Heart right ventricle (tissue), 16 donors: ENCODE data around the gene MVK. TPM values are rescaled to one million over a fixed set of nuclear protein-coding genes. Genes with fewer than 3 reads are reported as not detected.

ENCODE experiments used
- ATAC-seq, 8 donors: fragments of 200-7000 bp; cut with Tn5 transposase; one replicate each; pipeline ENCODE4 v1.9.1; 2020; ENCODE audit warnings: mild to moderate bottlenecking in 8 of 8, moderate library complexity in 8 of 8, moderate number of reproducible peaks in 1 of 8
- DNase-seq, 2 donors: peaks; one replicate each; pipeline ENCODE4 v3.0.0-alpha.2; 2020
- H3K27ac ChIP-seq, 10 donors: fragments of 200-600 bp; sonication (generic) in 2 of 10; one replicate each; pipeline versions ENCODE4 v1.5.0 to v1.8.0; 2020 to 2022; ENCODE audit warnings: mild to moderate bottlenecking in 3 of 10
- H3K27me3 ChIP-seq, 7 donors: fragments of 200-600 bp; one replicate each; pipeline ENCODE4 v1.8.0; 2021 to 2022; ENCODE audit warnings: mild to moderate bottlenecking in 2 of 7
- H3K36me3 ChIP-seq, 9 donors: fragments of 200-600 bp; sonication (generic) in 1 of 9; one replicate each; pipeline versions ENCODE4 v1.5.0 to v1.8.0; 2020 to 2022; ENCODE audit warnings: mild to moderate bottlenecking in 2 of 9
- H3K4me1 ChIP-seq, 9 donors: fragments of 200-600 bp; sonication (generic) in 1 of 9; one replicate each; pipeline versions ENCODE4 v1.5.0 to v1.8.0; 2020 to 2022; ENCODE audit warnings: mild to moderate bottlenecking in 4 of 9
- H3K4me3 ChIP-seq, 10 donors: fragments of 200-600 bp; sonication (generic) in 2 of 10; one replicate each; pipeline versions ENCODE4 v1.5.0 to v1.8.0; 2020 to 2022; ENCODE audit warnings: mild to moderate bottlenecking in 7 of 10, moderate library complexity in 2 of 10
- H3K9me3 ChIP-seq, 11 donors: fragments of 200-600 bp in 10 of 11; sonication (generic) in 2 of 11; one replicate each; pipeline versions ENCODE4 v1.5.0 to v1.8.0; 2013 to 2022; ENCODE audit warnings: mild to moderate bottlenecking in 2 of 11, control low read depth in 1 of 11, moderate library complexity in 1 of 11
- WGBS, 2 donors: extraction: QIAGEN DNeasy Blood & Tissue Kit; methylation state at CpG; one replicate each; pipeline ENCODE4 v1.1.7; 2013; ENCODE audit warnings: inconsistent platforms in 1 of 2; 5-methylcytosine and 5-hydroxymethylcytosine counted together
- intact Hi-C, 10 donors: fragments of 100-400 bp; cut with DNase I; formaldehyde crosslinking; loops; one replicate each; pipeline versions ENCODE4 v1.11.1 to v1.14.2; 2022
- polyA plus RNA-seq, 2 donors: library from polyadenylated mRNA; stranded (reverse); fragments of 200-250 nt; gene quantifications; one replicate each; pipeline ENCODE4 v1.2.3, GENCODE V29; 2013
- total RNA-seq, 10 donors: library from RNA; stranded (reverse); fragmentation: NEBNext Ultra II Directional in 3 of 10; extraction: Animal tissue kit (Norgen Biotek cat#: 25700) in 3 of 10; gene quantifications; one replicate each; pipeline versions ENCODE4 v1.2.1 to v1.2.4, GENCODE V29; 2021 to 2023
- TF ChIP-seq, protein P1 (sequence below), 9 donors: fragments of 200-600 bp; sonication (generic) in 2 of 9; IDR thresholded peaks; one replicate each; pipeline versions ENCODE4 v1.5.0 to v1.8.0; 2021 to 2022; ENCODE audit warnings: antibody characterized with exemption in 9 of 9, mild to moderate bottlenecking in 5 of 9, moderate library complexity in 1 of 9
- donor health status: Arrhythmogenic right ventricular cardiomyopathy.
- donor health status: ischemic (EF 13 %, LVEDD 7.1; RV severe dilation, severe dysfunction).
- donor health status: healthy with polysubstance abuse.
- donor health status: DM: no; HTN: yes; CAD: no.
- donor health status: DM: no; HTN: no; CAD: no.
- donor health status: ischemic (EF 25% LVEDD 6.9; RV normal size, moderate dysfunction).
- donor health status: ischemic (EF 25% LVEDD 5.7; RV mildly dilated, moderate dysfunction).
- donor health status: healthy.
- donor health status: DM: yes; HTN: yes; CAD: no.
- donor health status: Ischemic cardiomyopathy.
- donor health status: ischemic (EF 35%, LVEDD 5.7; RV mildly dilated, moderate dysfunction).
- donor health status: nonischemic (EF 11% LVEDD 7.7; RV severe dilation, severe dysfunction).
- donor health status: DM: yes; HTN: yes; CAD: no.
- donor health status: PGD.
- donor health status: ischemic (EF 29% LVEDD 5.4; RV normal size, mild dysfunction).
- donor health status: nonischemic (EF 23%, LVEDD 6.1; RV moderate dilation, normal function).

The MVK gene
- total and polyA plus RNA-seq, 12 donors: 7.9 to 18.1 (median 9.3) TPM

DNA sequence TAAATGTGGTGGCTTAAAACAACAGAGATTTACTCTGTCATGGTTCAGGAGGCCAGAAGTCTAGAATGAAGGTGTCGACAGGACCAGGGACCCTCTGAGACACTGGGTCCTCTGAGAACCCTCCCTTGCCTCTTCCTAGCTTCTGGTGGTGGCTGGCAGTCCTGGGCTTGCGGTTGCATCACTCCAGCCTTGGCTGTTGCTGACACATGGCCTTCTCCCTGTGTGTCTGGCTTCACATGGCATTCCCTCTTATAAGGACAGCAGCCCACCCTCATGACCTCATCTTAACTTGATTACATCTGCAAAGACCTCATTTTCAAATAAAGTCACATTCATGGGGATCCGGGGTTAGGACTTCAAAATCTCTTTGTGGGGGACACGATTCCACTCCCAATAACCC is 36.9 kb downstream of the MVK start:
- Histone ChIP-seq H3K27me3 (peaks cover 0 to 49% (median 22%) of the 10 kb centered on the region in 7 donors), H3K9me3 (no peaks in the 10 kb centered on the region), H3K4me1 (peaks cover 0 to 18% (median 10%) of the 10 kb centered on the region in 9 donors), H3K36me3 (no peaks in the 10 kb centered on the region), H3K27ac (no peak overlapping the region), H3K4me3 (no peak overlapping the region)
- 88 to 92% methylated on average over 4 of the region's 4 CpGs for WGBS, 2 donors
- no peak for ATAC-seq
- DNase-seq: no peak
- intact Hi-C loops: loop anchor here in 1 of 10 donors (10.0 kb wide), 1 partner anchor 84 kb away; no protein-coding TSS in a partner anchor
- TF ChIP-seq, protein P1, sequence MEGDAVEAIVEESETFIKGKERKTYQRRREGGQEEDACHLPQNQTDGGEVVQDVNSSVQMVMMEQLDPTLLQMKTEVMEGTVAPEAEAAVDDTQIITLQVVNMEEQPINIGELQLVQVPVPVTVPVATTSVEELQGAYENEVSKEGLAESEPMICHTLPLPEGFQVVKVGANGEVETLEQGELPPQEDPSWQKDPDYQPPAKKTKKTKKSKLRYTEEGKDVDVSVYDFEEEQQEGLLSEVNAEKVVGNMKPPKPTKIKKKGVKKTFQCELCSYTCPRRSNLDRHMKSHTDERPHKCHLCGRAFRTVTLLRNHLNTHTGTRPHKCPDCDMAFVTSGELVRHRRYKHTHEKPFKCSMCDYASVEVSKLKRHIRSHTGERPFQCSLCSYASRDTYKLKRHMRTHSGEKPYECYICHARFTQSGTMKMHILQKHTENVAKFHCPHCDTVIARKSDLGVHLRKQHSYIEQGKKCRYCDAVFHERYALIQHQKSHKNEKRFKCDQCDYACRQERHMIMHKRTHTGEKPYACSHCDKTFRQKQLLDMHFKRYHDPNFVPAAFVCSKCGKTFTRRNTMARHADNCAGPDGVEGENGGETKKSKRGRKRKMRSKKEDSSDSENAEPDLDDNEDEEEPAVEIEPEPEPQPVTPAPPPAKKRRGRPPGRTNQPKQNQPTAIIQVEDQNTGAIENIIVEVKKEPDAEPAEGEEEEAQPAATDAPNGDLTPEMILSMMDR (IDR thresholded peaks at IDR 0.05): no peak

DNA sequence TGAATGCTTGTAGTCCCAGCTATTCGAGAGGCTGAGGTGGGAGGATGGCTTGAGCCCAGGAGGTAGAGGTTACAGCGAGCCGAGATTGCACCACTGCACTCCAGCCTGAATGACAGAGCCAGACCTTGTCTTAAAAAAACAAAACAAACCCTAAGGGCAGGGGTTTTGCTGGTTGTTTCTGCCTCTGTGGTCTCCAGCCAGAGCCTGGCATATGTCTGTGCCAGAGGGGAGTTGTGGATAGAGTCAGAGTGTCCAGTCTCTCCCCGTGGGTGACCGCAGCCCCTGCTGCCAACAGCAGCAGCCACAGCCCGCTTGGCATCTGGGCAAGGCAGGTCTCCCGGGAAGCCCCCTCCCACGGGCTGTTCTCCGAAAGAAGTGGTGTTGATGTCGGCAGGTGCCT is 37.6 kb downstream of the MVK start:
- H3K27me3 ChIP-seq: peaks cover 0 to 48% (median 19%) of the 10 kb centered on the region in 7 donors

DNA sequence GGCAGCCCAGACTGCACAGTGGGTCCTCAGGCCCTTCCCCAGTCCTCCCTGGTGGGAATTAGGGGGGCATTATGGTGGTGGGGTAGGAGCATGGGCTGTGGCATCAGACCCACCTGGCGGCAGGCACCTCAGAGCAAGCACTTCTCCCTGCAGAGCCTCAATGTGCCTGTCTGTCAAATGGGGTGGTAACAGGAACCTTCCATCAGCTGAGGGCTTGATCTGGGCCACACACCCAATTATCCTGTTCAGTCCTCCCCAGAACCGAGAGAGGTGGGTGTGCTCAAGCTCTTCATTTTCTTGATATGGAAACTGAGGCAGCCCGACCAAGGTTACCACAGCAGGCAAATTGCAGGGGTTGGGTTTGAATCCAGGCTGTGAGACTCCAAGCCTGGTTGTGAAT is 38.4 kb downstream of the MVK start:
- Histone ChIP-seq H3K36me3 (no peaks in the 10 kb centered on the region), H3K27me3 (peaks cover 0 to 44% (median 19%) of the 10 kb centered on the region in 7 donors), H3K27ac (no peak overlapping the region), H3K9me3 (no peaks in the 10 kb centered on the region), H3K4me3 (no peak overlapping the region), H3K4me1 (peaks cover 0 to 4% (median under 1%) of the 10 kb centered on the region in 9 donors)
- DNase-seq (no peak), ATAC-seq (no peak)
- TF ChIP-seq, protein P1 (IDR thresholded peaks at IDR 0.05): no peak
- intact Hi-C loops: loop anchor here in 1 of 10 donors (10.0 kb wide), 1 partner anchor 83 kb away; no protein-coding TSS in a partner anchor
- WGBS, 2 donors: 82 to 96% methylated on average over 3 of the region's 3 CpGs

More for the DNA sequence above, 37.6 kb downstream of the MVK start:
- TF ChIP-seq, protein P1 (IDR thresholded peaks at IDR 0.05): no peak
- no peaks in the 10 kb centered on the region for H3K9me3 ChIP-seq
- DNase-seq (no peak), ATAC-seq (no peak)
- intact Hi-C loops: loop anchor here in 1 of 10 donors (10.0 kb wide), 1 partner anchor 84 kb away; no protein-coding TSS in a partner anchor
- H3K4me3 ChIP-seq: no peak overlapping the region
- no peak overlapping the region for H3K27ac ChIP-seq
- peaks cover 0 to 12% (median 4%) of the 10 kb centered on the region in 9 donors for H3K4me1 ChIP-seq
- WGBS, 2 donors: 59 to 60% methylated on average over 10 of the region's 10 CpGs
- no peaks in the 10 kb centered on the region for H3K36me3 ChIP-seq

DNA sequence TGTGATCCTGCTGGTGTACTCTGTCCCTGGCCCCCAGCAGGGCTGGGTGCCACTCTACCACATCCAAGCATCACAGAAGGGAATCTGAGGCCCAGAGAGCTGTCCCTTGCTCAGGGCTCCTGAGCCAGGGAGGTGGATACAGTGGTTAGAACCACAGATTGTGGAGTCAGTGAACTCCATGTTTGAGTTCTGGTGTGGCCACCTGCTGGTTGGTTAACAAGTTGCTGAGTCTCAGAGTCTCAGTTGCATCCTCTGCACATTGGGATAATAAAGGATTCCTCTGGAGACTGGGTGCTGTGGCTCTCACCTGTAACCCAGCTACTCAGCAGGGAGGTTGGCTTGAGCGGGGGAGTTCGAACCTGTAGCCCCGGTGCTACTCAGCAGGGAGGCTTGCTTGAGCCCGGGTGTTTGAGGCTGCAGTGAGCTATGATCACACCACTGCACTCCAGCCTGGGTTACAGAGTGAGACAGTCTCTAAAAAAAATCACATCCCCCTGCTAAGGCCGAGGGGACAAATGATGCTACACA is 39.4 kb downstream of the MVK start:
- H3K27me3 ChIP-seq: peaks cover 0 to 44% (median 19%) of the 10 kb centered on the region in 7 donors
- intact Hi-C loops: loop anchor here in 1 of 10 donors (10.0 kb wide), 1 partner anchor 82 kb away; no protein-coding TSS in a partner anchor
- DNase-seq (no peak), ATAC-seq (no peak)
- H3K4me1 ChIP-seq: no peaks in the 10 kb centered on the region
- no peak overlapping the region for H3K27ac ChIP-seq
- H3K4me3 ChIP-seq: no peak overlapping the region
- H3K36me3 ChIP-seq: no peaks in the 10 kb centered on the region
- TF ChIP-seq, protein P1 (IDR thresholded peaks at IDR 0.05): peak in 3 of 9 donors; percentile 8 to 26 (median 11)
- no peaks in the 10 kb centered on the region for H3K9me3 ChIP-seq
- WGBS, 2 donors: 49 to 57% methylated on average over 5 of the region's 5 CpGs
